Stimulated activated CD4-positive, alpha-beta T cell treated with anti-CD3 and anti-CD28 coated beads, Interleukin-2, amount 100 ng/mL, for 48 hours (primary cell): ENCODE measurements around the gene AGBL4.

Experiments
- DNase-seq, 2 donors: peaks; one replicate each; pipeline ENCODE4 v3.0.0-alpha.2; 2020

AGBL4 gene

DNA sequence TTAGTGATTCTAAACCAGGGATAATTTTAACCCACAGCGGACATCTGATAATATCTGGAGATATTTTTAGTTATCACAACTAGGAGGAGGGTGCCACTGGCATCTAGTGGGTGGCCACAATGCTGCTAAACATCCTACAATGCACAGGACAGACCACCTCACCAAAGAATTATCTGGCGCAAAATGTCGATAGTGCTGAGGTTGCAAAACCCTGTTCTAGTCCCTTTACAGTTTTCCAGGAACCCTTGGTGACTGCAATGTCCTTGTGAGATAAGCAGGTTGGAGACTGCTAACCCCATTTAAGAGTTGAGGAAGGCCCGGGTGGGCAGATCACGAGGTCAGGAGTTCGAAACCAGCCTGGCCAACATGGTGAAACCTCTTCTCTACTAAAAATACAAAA lies 1083.9 kb downstream of the AGBL4 start:
- no peak for DNase-seq

DNA sequence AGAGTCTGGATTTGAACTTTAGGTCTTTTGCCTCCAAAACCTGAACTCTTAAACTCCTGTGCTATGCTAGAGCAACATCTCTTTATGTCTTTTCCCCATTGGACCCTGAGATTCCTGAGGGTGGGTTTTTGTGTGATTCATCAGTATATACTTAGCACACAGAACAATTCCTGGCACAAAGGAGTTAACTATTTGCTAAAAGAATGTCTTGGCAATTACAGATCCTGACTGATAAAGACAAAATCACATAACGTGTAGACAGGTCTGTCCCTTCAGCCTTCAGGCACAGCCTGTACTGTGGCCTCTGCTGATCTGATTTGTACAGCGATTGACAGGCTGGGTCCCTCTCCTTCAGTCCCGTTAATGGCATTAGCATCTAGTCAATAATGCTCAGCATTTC lies 1084.7 kb downstream of the AGBL4 start:
- DNase-seq, result no peak

DNA sequence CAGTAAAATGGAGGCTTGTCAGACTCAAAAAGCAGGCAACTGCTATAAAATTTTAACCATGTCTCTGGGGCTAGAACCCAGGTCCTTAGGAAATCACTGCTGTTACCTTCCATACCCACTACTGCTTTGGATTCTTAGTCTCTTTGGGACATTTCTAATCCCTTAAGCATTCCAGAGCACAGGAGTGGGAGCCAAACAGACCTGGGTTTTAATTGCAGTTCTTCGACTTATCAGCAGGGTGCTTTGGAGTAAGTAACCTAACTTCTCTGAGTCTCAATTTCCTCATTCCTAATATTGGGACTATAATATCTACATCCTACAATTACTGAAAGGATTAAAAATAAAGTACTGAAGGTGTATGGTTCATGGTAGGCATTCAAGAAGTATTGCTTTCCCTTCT lies 1086.0 kb downstream of the AGBL4 start:
- no peak for DNase-seq

DNA sequence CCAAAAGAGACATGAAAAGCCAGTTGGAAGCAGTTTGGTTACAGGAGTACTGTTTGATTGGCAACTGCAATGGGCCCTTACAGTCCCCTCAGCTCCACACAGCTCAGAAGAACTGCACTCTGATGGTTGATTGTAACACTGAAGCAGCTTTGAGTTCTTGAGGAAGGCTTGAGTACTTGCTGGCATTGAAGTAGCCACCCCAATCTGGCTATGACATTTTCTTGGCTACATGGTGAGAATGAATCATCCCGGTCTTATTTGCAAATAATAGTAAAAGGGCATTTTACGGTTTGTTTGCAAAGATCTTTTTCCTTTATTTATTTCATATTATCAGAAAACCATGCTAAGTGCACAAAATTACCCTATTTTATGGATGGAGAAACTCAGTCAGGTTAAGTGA lies 1087.3 kb downstream of the AGBL4 start:
- DNase-seq, result no peak

DNA sequence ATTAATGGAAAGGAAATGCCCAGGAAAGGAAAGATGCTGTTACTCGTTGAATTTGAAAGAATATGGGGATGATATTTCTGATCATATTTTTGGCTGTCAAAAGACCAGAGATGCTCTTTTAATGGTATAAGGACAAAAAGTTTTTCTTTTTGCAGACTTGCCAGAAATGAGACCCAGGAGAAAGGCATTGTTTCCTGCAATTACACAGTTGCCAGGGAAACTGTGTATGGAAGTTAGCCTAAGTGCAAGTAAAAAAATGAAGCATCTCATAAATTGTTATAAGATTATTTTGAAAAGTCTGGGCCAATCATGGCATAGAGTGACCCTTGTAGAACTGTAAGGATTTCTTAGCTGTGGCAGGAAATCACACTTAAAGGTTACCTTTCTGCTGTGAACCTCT lies 1091.4 kb downstream of the AGBL4 start:
- no peak for DNase-seq

DNA sequence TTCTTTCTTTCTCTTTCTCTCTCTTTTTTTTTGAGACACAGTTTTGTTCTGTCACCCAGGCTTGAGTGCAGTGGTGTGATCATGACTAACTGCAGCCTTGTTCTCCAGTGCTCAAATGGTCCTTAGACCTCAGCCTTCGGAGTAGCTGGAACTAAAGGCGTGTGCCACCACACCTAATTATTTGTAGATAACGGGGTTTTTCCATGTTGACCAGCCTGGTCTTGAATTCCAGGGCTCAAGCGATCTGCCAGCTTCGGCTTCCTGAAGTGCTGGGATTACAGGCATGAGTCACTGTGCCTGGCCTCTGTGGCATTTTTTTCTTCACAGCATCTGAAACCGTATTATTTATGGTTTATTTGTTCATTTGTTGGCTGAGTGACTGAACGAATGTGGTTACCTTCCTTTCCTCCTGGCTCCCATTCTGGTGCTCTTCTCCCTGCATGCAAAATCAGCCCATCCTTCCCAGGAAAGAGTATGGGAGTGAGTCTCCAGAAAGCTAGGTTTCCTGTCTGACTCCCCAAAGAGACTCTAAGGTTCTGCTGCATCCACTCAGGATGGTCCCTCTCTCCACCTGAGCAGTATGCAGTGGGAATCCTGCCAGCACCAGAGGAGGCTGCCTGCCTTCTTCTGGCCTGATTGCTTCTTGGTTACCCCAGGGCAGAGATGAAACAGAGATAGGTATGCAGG lies 1092.1 kb downstream of the AGBL4 start:
- DNase-seq, result no peak

DNA sequence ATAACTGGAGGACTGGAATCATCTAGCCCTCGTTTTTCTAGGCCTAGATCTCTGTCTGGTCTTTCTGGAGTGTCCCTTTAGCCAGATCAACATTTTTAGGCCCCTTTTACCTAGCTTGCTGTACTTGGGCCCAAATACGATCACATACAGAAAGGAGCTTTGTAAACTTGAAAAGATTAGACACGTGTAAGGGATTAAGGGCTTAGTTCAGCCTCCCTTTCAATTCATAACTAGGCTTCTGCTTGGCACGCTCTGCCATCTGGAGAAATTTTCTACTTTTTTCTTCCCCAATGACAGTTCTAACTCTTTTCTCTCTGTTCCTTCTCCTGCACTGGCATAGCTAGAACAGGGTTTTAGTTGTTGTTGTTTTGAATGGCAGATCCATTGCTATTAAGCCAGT lies 1093.7 kb downstream of the AGBL4 start:
- DNase-seq, result no peak

DNA sequence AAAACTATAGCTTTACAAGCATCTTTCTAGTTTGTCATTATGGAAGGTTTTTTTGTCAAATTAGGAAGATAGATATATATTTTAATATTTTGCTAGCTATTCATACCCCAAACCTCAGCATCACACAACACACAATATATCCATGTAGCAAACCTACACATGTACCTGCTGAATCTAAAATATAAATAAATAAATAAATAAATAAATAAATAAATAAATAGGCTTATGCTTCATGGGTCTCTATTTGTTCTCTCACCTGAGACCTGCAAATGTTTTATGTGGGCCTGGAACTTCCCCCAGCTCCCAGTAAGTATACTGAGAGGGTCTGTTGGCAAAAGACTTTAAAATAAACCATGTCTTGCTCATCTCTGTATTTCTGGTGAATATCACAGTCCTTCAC lies 1099.7 kb downstream of the AGBL4 start:
- DNase-seq, result no peak

DNA sequence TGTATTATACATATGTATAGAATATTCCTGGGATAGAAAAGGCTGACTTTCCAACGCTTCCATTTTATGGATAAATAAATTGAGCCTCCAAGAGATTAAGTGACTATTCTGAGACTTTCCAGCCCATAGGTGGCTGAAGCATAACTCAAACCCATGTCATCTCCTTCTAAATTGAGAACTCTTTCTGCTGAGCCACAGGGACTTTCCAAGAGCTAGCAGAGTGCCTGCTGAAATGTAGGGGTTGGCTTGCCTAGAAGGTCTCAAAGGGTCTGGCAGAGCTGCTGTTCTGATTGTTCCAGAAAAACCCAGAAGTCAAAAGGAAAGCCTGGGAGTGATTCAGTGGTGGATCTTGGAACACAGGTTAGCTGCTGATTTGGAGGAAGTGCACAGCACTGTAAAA lies 1100.6 kb downstream of the AGBL4 start:
- DNase-seq, result no peak

DNA sequence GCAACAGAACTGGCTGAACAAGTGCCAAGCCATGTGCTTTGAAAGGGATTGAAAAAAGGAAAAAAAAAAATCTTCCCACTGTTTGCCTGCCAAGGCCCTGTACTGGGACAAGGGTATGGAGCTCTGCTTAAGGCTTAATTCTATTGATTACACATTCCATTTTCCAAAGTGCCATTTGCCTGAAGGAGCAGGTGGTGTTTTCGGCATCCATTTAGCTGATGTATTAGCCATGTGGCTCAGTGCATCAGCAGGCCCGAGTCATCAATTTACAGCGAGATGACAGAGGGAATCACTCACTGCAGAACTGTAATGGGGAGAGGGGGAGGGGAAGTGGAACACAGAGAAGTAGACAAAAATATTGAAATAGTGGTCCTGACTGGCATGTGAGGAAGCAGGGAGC lies 1102.9 kb downstream of the AGBL4 start:
- no peak for DNase-seq

DNA sequence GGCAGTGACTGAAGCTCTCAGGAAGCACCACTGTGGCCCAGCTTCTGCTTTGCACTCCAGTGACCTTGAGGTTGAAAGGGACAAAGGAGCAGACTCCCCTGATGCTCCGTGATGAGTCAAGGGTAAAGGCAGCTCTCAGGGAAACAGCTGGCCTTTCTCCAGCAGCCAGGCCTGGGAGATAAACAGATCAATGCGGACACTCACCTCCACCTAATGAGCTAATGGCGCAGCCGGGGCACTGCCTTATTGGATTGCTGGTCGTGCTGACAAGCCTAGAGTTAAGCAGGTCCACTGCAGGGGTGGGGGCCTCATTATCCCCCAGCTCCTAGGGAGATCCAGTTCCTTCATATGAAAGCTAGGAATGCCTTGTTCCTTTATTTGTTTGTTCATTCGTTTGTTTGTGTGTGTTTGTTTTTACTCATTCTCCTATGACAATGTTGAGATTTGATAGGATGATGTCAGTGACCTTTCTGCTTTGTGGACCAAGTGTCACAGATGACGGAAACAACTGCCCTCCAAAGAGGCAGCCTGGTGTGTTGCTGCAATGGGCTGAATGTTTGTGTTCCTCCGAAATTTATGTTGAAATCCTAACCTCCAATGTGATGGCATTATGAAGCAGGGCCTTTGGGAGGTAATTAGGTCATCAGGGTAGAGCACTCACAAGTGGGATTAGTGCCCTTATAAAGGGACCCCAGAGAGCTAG lies 1105.7 kb downstream of the AGBL4 start:
- DNase-seq, result no peak

DNA sequence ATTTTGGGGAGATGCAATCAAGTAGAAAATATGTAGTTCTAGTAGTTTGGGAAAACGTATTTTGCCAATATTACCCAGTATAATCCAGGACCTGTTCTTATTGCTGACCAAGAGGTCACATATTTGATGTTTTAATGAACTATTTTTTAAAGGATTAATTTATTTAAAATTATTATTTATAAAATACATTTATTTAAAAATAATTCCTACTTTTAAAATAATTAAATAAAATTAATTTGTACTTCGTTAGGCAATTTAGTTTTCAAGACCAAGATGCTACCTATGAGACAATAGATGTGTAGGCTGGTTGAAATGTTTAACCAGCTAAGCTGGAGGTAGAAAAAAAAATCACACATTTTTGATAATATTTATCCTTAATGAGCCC lies 1106.7 kb downstream of the AGBL4 start:
- DNase-seq, result no peak

DNA sequence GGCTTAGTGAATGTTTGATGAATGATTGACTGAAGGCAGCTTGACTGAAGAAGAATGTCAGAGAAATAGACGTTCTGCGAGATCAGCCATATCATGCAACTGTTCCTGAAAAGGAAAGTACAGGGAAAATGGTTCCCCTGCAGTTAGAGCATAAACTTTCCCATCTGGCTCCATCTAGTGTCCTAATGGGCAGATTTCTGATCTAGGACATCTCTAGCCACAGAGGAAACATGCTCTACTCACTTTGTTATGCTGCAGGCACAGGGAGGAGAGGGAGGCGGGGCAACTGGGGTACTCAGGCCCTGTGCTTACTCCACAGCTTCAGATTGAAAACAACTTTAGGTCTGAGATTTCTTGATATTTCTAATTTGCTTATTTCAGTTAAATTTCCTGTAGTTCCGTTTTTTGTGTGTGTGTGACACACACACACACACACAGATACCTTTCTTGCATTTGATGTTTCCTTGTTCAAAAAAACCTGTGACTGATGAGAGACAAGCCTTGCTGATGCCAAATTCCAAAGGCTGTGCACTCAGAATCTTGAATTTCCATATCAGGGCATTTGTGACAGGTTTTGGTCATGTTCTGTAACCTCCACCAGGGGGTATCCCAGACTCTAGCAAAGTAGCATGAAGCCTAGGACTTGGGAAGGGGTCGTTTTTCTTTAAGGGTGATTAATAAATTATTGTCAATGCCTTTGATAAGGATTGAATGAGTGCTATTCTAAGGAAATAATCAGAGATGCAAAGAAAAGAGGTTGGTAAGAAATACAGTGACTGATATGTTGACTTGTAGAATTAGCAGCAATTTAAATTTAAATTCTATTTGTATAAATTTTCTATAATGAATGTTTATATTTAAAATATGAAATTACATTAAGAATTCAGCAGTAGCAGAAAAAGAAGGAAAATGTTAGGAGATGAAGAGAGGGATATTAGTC lies 1107.4 kb downstream of the AGBL4 start:
- DNase-seq, result no peak

DNA sequence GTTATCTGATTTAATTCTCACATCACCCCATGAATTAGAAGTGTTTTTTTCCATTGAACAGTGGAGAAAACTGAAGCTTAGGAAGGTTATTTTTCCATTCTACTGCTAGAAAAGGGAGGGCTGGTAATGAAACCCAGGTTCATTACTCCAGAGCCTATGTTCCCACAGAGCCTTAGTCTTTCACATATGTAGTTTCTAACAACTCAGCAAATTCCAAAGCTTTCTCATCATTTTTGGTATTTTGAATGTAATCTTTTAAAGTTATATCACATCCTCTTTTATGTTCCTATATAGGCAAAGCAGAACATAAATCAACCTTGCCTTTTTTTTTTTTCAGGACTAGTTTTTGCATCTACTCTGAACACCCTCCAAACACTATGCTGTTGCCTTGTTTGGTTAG lies 1115.1 kb downstream of the AGBL4 start:
- no peak for DNase-seq

DNA sequence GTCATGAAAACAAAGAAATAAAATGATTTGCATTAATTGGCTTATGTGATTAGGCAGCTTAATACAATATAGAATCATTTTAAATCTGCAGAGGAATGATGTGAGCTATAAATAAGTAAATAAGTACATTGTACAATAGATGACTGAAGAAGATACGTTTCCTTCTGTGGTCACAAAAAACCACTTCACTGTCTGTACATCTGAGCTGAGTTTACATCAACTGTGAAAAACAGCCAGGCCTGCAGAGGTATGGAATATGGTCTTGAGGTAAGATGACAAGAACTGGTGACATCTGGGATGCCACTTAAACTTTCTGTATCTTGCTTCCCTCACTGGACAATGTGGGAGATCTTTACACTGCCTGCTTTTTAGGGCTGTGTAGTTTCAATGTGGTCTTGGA lies 1117.0 kb downstream of the AGBL4 start:
- DNase-seq, result no peak

DNA sequence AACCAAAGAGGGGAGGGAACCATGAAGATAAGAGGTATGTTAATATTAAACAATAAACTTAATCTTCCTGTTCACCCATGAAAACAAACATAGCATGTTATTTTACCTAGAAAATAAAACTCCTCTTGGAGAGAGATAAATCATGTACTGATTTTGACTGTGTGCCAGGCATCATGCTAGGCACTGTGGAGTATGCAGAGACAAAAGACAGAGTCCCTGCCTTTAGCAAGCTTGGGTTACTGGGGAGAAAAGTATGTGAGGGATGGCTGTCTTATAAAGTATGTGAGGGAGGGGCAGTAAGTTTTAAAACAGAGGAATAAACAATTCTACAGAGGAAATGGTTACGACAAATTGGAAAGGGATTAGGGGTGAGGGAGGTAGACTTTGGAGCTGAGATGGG lies 1117.6 kb downstream of the AGBL4 start:
- DNase-seq, result no peak

DNA sequence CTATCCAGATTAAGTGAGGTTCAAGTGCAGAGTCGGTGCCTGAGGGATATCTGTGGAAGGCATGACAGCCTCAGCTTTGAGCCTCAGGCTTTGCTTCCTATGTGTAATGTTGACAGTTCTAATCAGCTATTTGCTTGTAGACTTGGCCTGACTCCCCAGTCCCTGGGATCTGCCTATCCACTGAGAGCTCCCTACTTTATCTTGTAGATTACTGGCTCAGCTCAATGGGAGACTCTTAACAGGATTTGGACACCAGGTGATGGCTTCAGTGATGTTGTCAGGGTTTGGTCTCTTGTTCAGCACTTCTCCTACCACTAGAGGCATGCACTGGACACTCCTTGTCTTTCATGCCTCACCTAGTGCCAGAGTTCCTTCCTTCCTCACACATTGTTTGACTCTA lies 1120.5 kb downstream of the AGBL4 start:
- DNase-seq, result no peak

DNA sequence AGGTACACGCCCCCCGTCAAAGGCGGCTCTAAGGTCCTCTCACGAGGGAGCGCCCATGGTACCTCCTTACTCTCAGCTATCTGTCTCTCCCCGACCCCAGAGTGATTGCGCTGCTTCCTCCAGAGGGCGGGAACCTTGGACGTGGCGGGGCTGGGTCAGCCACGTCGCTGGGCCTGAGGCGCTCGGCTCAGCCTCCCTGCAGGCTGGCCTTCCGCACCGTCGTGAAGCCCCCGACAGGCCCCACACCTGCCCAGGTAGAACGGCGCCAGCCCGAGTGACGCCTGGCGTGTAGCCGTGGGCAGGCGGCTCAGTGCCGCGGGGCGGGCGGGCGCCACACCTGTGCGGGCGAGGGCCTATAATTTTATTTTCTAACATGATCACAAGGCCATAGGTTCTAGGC lies 1124.9 kb downstream of the AGBL4 start:
- no peak for DNase-seq

DNA sequence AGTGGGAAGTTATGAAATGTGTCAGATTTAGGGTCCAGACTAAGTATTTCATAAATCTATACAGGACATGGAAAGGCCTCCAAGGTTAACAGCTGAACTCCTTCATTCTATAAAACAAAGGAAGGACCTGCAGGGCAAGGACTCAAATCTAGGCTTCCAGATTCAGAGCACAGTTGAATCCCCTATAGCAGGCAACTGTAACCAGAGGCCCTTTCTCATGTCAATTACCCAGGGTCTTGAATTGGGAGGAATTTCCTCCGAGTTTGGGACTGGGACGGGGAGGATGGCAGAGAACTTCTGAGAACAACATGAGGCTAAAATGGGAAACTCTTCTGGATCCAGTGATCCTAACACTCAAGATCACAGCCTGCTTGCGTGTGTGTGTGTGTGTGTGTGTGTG lies 1134.1 kb downstream of the AGBL4 start:
- no peak for DNase-seq

DNA sequence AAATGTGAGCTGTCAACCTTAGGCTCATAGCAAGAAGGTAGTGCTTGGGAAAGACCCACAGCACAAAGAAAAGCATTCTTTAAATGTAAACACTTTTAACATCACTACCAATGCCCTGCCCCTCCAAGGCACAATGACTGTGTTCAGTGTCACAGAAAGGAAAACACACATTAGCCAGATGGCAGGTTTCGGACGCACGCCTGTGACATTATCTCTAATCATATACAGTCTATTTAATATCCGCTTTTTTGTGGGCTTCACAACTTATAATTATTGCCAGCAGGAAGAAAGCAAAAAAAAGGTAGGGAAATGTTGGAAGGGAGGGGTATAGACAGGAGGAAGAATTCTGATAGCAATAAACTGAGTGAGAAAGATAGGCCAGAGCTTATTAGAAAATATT lies 1134.7 kb downstream of the AGBL4 start:
- DNase-seq, result no peak

DNA sequence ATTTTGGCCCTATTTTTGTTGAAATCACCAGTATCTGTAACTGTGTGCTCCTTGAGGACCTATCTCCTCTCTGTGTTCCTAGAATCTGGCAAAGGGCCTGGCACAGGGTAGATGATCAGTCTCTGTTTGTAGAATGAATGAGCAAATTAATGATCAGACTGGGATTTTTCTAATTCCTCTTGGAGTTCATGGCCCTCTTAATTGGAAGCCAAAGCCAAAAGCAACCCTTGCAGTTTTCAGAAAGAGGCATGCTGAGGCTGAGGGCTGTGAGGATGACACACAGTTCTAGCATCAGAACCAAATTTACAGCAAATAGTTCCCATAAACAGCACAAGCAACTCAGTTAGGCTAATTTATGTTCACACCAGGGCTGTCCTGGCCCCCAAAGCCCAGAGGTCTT lies 1136.0 kb downstream of the AGBL4 start:
- DNase-seq, result no peak

DNA sequence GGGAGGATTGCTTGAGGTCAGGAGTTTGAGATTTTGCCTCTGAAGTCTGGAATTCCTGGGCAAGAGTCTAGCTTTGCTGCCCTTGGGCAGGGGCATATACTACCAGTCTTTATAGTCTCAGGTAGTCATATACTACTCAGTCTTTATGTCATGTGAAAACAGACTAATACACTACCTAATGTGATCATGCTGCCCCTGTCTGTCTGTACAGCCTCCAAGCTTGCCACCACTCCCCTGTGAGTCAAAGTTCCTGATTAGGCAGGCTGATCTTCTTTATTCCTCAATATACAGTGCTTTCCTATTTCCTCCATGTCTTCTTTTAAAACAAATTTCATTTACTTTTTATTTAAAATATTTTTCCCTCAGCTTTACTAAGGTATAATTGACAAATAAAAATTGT lies 1141.7 kb downstream of the AGBL4 start:
- no peak for DNase-seq

DNA sequence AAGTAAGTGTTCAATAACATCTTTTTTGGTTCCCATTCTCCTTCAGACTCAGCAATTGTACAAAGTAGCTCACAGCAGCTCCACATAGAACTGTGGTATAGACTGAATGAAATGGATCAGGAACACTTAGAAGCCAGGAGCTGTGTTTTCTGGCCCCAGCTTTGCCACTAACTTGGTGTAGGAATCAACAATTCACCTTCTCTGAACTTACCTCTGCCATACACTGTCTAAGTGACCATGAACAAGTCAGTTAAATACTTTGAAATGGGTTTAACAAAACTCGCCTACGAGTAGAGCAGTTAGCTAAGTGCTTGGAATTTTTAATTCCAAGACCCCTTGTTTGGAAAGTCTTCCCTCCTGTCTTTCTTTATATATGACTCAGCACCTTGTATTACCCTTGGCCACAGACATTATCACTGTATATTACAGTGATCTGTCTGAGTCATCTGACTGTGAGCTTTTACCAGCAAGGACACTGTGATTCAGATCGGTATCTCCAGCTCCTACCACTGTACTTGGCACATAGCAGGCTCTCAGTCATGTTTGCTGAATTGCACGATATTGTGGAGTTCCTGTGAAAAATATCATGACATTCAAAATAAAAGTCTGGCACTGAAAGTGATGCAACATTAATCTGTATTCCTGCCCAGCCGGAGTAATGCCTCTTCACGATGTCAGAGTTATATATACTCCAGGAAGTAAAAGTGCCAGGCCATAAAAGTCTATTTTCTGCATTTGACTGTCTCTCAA lies 1145.4 kb downstream of the AGBL4 start:
- DNase-seq, result no peak
